GM18858 (cell line): ENCODE results near the gene CST7.
"Not testable (repeated sequence)": the region's sequence is repeated elsewhere in the genome, so short reads cannot be mapped to it uniquely, and the experiment has no call there.

ENCODE experiments used
- ATAC-seq: cut with Tn5 transposase; IDR thresholded peaks from one replicate; pipeline ENCODE4 v1.9.1; 2021; ENCODE audit not compliant: unreplicated experiment

CST7 gene

GRCh38 chr20:24948939-24949679, at the start of gene CST7:
Gene CST7, plus strand, starts transcription at chr20:24949269. Its CDS starts 237 bp downstream, at chr20:24949506.
- ATAC-seq: no peak

GRCh38 chr20:24906806-24907205, 42.3 kb upstream of the CST7 start:
- ATAC-seq: no peak

- no peak for ATAC-seq
Observed at GRCh38 chr20:24908642-24909041, 40.4 kb upstream of the CST7 start.

GRCh38 chr20:24909086-24909780, 39.8 kb upstream of the CST7 start:
- ATAC-seq: no peak

- ATAC-seq: no peak
Observed at GRCh38 chr20:24909861-24910260, 39.2 kb upstream of the CST7 start.

GRCh38 chr20:24910461-24910860, 38.6 kb upstream of the CST7 start:
- no peak for ATAC-seq

- no peak for ATAC-seq
Observed at GRCh38 chr20:24911461-24911860, 37.6 kb upstream of the CST7 start.

GRCh38 chr20:24912397-24913075, 36.5 kb upstream of the CST7 start:
- no peak for ATAC-seq

- ATAC-seq: no peak
Observed at GRCh38 chr20:24913076-24913628, 35.9 kb upstream of the CST7 start.

- ATAC-seq: no peak
Observed at GRCh38 chr20:24914388-24915241, 34.5 kb upstream of the CST7 start.

GRCh38 chr20:24915440-24915839, 33.6 kb upstream of the CST7 start:
- no peak for ATAC-seq

- ATAC-seq: no peak
Observed at GRCh38 chr20:24915892-24916291, 33.2 kb upstream of the CST7 start.

GRCh38 chr20:24916412-24916811, 32.7 kb upstream of the CST7 start:
- no peak for ATAC-seq

- no peak for ATAC-seq
Observed at GRCh38 chr20:24917056-24917455, 32.0 kb upstream of the CST7 start.

- no peak for ATAC-seq
Observed at GRCh38 chr20:24917797-24918578, 31.1 kb upstream of the CST7 start.

- ATAC-seq: no peak
Observed at GRCh38 chr20:24918579-24919566, 30.2 kb upstream of the CST7 start.

GRCh38 chr20:24919665-24920064, 29.4 kb upstream of the CST7 start:
- ATAC-seq: not testable (repeated sequence)

GRCh38 chr20:24920706-24921105, 28.4 kb upstream of the CST7 start:
- ATAC-seq: not testable (repeated sequence)

GRCh38 chr20:24929259-24929658, 19.8 kb upstream of the CST7 start:
- not testable (repeated sequence) for ATAC-seq
